Spleen (tissue), 7 donors: ENCODE data around the gene TTLL6.

ENCODE experiments used
- POLR2A ChIP-seq, 3 donors: fragments of 450-650 bp; IDR thresholded peaks; one replicate each; pipeline ENCODE4 v1.5.1; 2017; ENCODE audit warnings: antibody characterized with exemption in 3 of 3, mild to moderate bottlenecking in 1 of 3
- POLR2AphosphoS5 ChIP-seq, 3 donors: sonication (generic); formaldehyde crosslinking; IDR thresholded peaks; one replicate each; pipeline ENCODE4 v1.5.1; 2017; ENCODE audit warnings: antibody characterized with exemption in 3 of 3
- TF ChIP-seq, protein P1 (sequence below), 11 experiments: fragments of 200-600 bp in 7 of 11; fragments of 450-650 bp in 4 of 11; sonication (generic) in 4 of 11; IDR thresholded peaks in 8 of 11; conservative IDR thresholded peaks in 3 of 11; 1 replicate in 7 of 11; 2 replicates in 4 of 11; pipeline versions ENCODE4 v1.4.0 to v1.8.0; 2016 to 2021; ENCODE audit warnings: antibody characterized with exemption in 11 of 11, inconsistent platforms in 4 of 11, mild to moderate bottlenecking in 1 of 11
- donor health status: DM: no; HTN: no; CAD: no; lungs with moderate emphysema.
- donor health status: DM: no; HTN: no; CAD: no.
- donor health status: DM: no; HTN: no; CAD: no.

DNA sequence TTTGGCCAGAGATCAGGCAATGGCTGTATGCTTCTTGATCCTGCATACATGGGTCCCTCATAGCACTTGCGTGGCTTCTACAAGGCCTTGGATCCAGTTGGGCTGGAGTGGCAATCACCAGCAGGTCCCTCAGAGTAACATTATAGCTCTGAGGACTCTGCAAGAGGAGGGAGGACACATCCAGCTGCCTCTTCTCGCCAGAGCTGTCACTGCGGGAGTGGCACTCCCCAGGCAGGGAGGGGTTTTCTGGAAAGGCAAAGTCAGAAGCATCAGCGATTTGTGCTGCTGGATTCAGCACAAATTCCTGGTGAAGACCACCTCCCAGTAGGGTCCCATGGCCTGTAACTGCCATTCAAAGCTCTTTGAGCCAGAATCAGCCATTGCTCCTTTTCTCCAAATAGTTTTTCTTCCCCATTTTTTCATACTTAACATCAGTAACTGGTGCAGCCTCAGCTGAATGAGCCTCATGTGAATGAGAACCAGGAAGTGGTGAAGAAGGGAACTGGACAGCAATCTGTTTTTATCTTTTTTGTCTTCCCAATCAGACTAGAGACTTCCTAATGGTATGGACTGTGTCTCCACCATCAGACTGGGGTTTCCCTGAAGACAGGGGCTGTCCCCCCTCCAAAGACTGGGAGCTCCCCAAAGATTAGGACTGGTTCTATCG lies 47.9 kb downstream of the TTLL6 start:
- TF ChIP-seq, protein P1, sequence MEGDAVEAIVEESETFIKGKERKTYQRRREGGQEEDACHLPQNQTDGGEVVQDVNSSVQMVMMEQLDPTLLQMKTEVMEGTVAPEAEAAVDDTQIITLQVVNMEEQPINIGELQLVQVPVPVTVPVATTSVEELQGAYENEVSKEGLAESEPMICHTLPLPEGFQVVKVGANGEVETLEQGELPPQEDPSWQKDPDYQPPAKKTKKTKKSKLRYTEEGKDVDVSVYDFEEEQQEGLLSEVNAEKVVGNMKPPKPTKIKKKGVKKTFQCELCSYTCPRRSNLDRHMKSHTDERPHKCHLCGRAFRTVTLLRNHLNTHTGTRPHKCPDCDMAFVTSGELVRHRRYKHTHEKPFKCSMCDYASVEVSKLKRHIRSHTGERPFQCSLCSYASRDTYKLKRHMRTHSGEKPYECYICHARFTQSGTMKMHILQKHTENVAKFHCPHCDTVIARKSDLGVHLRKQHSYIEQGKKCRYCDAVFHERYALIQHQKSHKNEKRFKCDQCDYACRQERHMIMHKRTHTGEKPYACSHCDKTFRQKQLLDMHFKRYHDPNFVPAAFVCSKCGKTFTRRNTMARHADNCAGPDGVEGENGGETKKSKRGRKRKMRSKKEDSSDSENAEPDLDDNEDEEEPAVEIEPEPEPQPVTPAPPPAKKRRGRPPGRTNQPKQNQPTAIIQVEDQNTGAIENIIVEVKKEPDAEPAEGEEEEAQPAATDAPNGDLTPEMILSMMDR (IDR thresholded peaks at IDR 0.05 in 8 of 11, conservative IDR thresholded peaks at IDR 0.05 in 3 of 11) = no peak
- TF ChIP-seq POLR2A (IDR thresholded peaks at IDR 0.05) = no peak
- no peak for TF ChIP-seq POLR2AphosphoS5 (IDR thresholded peaks at IDR 0.05)
